K562 (cell line): ENCODE data around the gene SRGAP3.

Experiments used
- BRCA1 ChIP-seq, 2 experiments: fragments of 450-650 bp in 1 of 2; sonication (generic) in 1 of 2; formaldehyde crosslinking in 1 of 2; IDR thresholded peaks; 2 replicates each; pipeline versions ENCODE4 v1.5.0 to v1.6.1; 2017 to 2020; ENCODE audit warnings: mild to moderate bottlenecking in 1 of 2, missing genetic modification reagents in 1 of 2
- FOXJ3 ChIP-seq: sonication (generic); formaldehyde crosslinking; IDR thresholded peaks from 2 replicates; pipeline ENCODE4 v1.4.0; 2020; ENCODE audit warnings: mild to moderate bottlenecking, missing genetic modification reagents
- HNRNPH1 ChIP-seq: fragments of 200-400 bp; formaldehyde crosslinking; optimal IDR thresholded peaks from 2 replicates; pipeline ENCODE3; 2017; ENCODE audit warnings: low read depth, mild to moderate bottlenecking, low read length, moderate library complexity
- MAX ChIP-seq: sonication (generic); formaldehyde crosslinking; IDR thresholded peaks from 2 replicates; pipeline ENCODE4 v1.9.0; 2022; ENCODE audit warnings: mild to moderate bottlenecking, missing genetic modification reagents

- TF ChIP-seq MAX (CRISPR knock-in tag) (no peak), BRCA1 (IDR thresholded peaks at IDR 0.05) (no peak), BRCA1 (CRISPR knock-in tag; IDR thresholded peaks at IDR 0.05) (no peak), HNRNPH1 (no peak), FOXJ3 (CRISPR knock-in tag) (no peak)
Observed at GRCh38 chr3:9161298-9161697, 88.1 kb downstream of the SRGAP3 start.
